DND-41 (cell line): ENCODE data around the gene AFF2.

Experiments used
- ATAC-seq: fragments of 200-7000 bp; cut with Tn5 transposase; 3 replicates; pipeline ENCODE4 v1.9.1; 2021; ENCODE audit warnings: low read depth; ENCODE audit not compliant: insufficient read depth
- DNase-seq: peaks from one replicate; pipeline ENCODE4 v3.0.0-alpha.2; 2020
- H2AFZ ChIP-seq: 2 replicates; pipeline ENCODE4 v1.6.0; 2012; ENCODE audit warnings: low read depth, low read length
- H3K27ac ChIP-seq: 2 replicates; pipeline ENCODE4 v1.5.1; 2012; ENCODE audit warnings: low read length, inconsistent platforms
- H3K27me3 ChIP-seq: fragments of 200-600 bp; sonication (generic); 2 replicates; pipeline ENCODE4 v1.6.0; 2012; ENCODE audit warnings: low read length, mild to moderate bottlenecking, inconsistent platforms; ENCODE audit not compliant: insufficient read depth, poor library complexity
- H3K36me3 ChIP-seq: 2 replicates; pipeline ENCODE4 v1.5.1; 2012; ENCODE audit warnings: low read length, inconsistent platforms; ENCODE audit not compliant: insufficient read depth
- H3K4me1 ChIP-seq: 2 replicates; pipeline ENCODE4 v1.5.1; 2012; ENCODE audit warnings: mild to moderate bottlenecking, low read length; ENCODE audit not compliant: insufficient read depth
- H3K4me2 ChIP-seq: 2 replicates; pipeline ENCODE4 v1.6.0; 2012; ENCODE audit warnings: mild to moderate bottlenecking, moderate library complexity, low read length, inconsistent platforms; ENCODE audit not compliant: insufficient read depth
- H3K4me3 ChIP-seq, 2 experiments: fragments of 200-600 bp in 1 of 2; shearing (Covaris generic) in 1 of 2; 2 replicates each; pipeline ENCODE4 v1.5.1; 2012 to 2016; ENCODE audit warnings: inconsistent platforms in 2 of 2, low read length in 2 of 2, mild to moderate bottlenecking in 2 of 2, low read depth in 1 of 2, moderate library complexity in 1 of 2
- H3K79me2 ChIP-seq: 2 replicates; pipeline ENCODE4 v1.6.0; 2012; ENCODE audit warnings: low read length, inconsistent platforms; ENCODE audit not compliant: insufficient read depth
- H3K9ac ChIP-seq: 2 replicates; pipeline ENCODE4 v1.6.0; 2012; ENCODE audit warnings: low read depth, mild to moderate bottlenecking, inconsistent platforms, low read length, moderate library complexity
- H3K9me3 ChIP-seq: 2 replicates; pipeline ENCODE4 v1.5.1; 2012; ENCODE audit warnings: low read length, moderate library complexity, mild to moderate bottlenecking, inconsistent platforms; ENCODE audit not compliant: insufficient read depth, severe bottlenecking
- H4K20me1 ChIP-seq: 2 replicates; pipeline ENCODE4 v1.6.0; 2012; ENCODE audit warnings: low read length; ENCODE audit not compliant: insufficient read depth
- CTCF ChIP-seq: IDR thresholded peaks from 2 replicates; pipeline ENCODE4 v1.5.1; 2012; ENCODE audit warnings: borderline replicate concordance, low read length, moderate library complexity, mild to moderate bottlenecking; ENCODE audit not compliant: poor library complexity, severe bottlenecking; ENCODE audit errors: extremely low read depth
- EZH2 ChIP-seq: IDR thresholded peaks from 3 replicates; pipeline ENCODE4 v1.6.1; 2012; ENCODE audit warnings: borderline replicate concordance, low read depth, mild to moderate bottlenecking, moderate library complexity, low read length, inconsistent platforms; ENCODE audit not compliant: severe bottlenecking

AFF2 gene

GRCh38 chrX:148923631-148924030, 423.2 kb downstream of the AFF2 start:
- Histone ChIP-seq H3K27me3 (no peaks in the 10 kb centered on the region), H3K4me3 (no peak overlapping the region), H3K27ac (no peak overlapping the region), H3K4me2 (no peak overlapping the region), H3K4me1 (no peaks in the 10 kb centered on the region), H3K9me3 (no peaks in the 10 kb centered on the region), H2AFZ (no peak overlapping the region), H4K20me1 (no peaks in the 10 kb centered on the region), H3K9ac (no peak overlapping the region), H3K36me3 (no peaks in the 10 kb centered on the region), H3K79me2 (no peaks in the 10 kb centered on the region)
- DNase-seq = no peak
- TF ChIP-seq EZH2 (no peak), CTCF (no peak)
- no peak for ATAC-seq

- no peak overlapping the region for H3K9ac ChIP-seq
- ATAC-seq = no peak
- no peak for DNase-seq
- no peak overlapping the region for H3K27ac ChIP-seq
- TF ChIP-seq CTCF = no peak
- no peak for TF ChIP-seq EZH2
- no peaks in the 10 kb centered on the region for H3K79me2 ChIP-seq
- no peaks in the 10 kb centered on the region for H4K20me1 ChIP-seq
- H3K36me3 ChIP-seq = no peaks in the 10 kb centered on the region
- no peak overlapping the region for H3K4me2 ChIP-seq
- no peaks in the 10 kb centered on the region for H3K4me1 ChIP-seq
- H3K4me3 ChIP-seq = no peak overlapping the region
- H3K9me3 ChIP-seq = no peaks in the 10 kb centered on the region
- H3K27me3 ChIP-seq = no peaks in the 10 kb centered on the region
- H2AFZ ChIP-seq = no peak overlapping the region
Observed at GRCh38 chrX:148926371-148926770, 426.0 kb downstream of the AFF2 start.

GRCh38 chrX:148928811-148929210, 428.4 kb downstream of the AFF2 start:
- no peaks in the 10 kb centered on the region for H4K20me1 ChIP-seq
- H3K4me1 ChIP-seq = no peaks in the 10 kb centered on the region
- H3K36me3 ChIP-seq = no peaks in the 10 kb centered on the region
- DNase-seq (no peak), ATAC-seq (no peak)
- no peaks in the 10 kb centered on the region for H3K79me2 ChIP-seq
- H2AFZ ChIP-seq = no peak overlapping the region
- H3K27ac ChIP-seq = no peak overlapping the region
- H3K9ac ChIP-seq = no peak overlapping the region
- no peak for TF ChIP-seq EZH2
- no peak for TF ChIP-seq CTCF
- H3K4me2 ChIP-seq = no peak overlapping the region
- H3K27me3 ChIP-seq = no peaks in the 10 kb centered on the region
- no peaks in the 10 kb centered on the region for H3K9me3 ChIP-seq
- H3K4me3 ChIP-seq = no peak overlapping the region

- DNase-seq = no peak
- no peaks in the 10 kb centered on the region for H4K20me1 ChIP-seq
- no peak overlapping the region for H3K27ac ChIP-seq
- no peaks in the 10 kb centered on the region for H3K27me3 ChIP-seq
- no peak overlapping the region for H2AFZ ChIP-seq
- no peaks in the 10 kb centered on the region for H3K36me3 ChIP-seq
- H3K9me3 ChIP-seq = no peaks in the 10 kb centered on the region
- no peaks in the 10 kb centered on the region for H3K4me1 ChIP-seq
- ATAC-seq = no peak
- H3K4me3 ChIP-seq = no peak overlapping the region
- TF ChIP-seq CTCF (no peak), EZH2 (no peak)
- H3K4me2 ChIP-seq = no peak overlapping the region
- H3K9ac ChIP-seq = no peak overlapping the region
- H3K79me2 ChIP-seq = no peaks in the 10 kb centered on the region
Observed at GRCh38 chrX:148929686-148930085, 429.3 kb downstream of the AFF2 start.
